Colon (tissue), 2 donors: ENCODE data around the gene SLC24A3.

Experiments used
- FAIRE-seq: peaks from 2 replicates; lab custom pipeline; 2012; peaks lifted over from hg19 to GRCh38; lab: Jason Lieb, UNC
- donor health status: control.
- donor health status: control.

The SLC24A3 gene

DNA sequence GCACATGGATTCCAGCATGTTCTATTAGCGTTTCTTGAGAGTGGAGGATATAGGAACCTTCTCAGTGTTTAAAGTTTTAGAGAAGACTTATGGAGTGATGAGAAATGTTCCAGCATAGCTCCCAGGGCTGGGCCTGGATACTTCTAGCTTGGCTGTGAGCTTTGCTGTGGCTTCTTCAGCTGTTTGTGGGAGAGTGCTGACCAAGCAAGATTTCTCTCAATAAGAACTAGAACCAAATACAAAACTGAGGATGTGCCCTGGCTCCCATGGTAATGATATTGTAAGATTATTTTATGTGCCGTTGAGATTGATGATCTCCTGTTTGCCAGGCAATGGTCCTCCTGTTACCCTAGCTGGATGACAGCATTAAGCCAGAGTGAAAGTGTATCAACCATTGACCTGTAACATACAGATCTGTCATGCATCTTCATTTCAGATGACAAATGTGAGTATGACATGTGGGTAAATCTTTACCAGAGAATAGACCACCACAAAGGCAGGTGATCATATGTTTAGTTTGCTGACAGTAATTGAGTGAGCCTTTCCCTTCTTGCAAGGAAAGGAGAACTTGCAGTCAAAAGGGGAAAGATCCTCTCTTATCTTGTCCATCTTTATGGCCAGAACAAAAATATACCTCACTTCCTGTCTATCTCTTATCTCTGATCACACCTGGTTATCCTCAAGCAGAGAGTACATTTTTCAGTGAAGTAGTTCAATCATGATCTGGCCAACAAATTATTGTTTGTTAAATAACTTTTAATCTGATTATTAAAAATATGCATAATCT, 180.1 kb downstream of the SLC24A3 start:
- no peak for FAIRE-seq

DNA sequence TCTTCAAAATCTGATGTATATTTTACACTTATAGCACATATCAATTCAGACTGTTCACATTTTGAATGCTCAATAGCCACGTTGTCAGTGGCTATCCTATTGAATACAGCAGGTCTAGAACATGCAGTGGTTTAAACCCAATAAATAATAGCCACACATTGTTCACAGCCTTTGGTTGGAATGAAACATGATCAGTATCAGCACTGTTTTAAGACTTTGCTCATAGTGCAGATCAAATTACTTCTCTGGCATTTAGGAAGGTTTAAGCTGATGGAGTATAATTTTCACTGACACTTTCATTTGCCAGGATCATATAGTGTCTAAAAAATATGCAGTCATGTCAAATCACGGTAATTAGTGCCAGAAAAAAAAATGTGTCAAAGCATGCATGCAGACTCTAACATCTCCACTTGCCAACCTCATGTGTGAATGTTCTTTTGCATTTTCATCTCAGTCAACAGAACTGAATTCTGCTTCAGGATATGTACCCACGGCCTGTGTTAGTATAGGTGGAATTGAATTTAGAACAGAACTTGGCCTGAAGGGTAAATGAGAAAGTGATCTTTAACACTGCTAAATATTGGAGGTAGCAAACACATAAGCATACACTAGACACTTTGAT, 184.1 kb downstream of the SLC24A3 start:
- FAIRE-seq: no peak

DNA sequence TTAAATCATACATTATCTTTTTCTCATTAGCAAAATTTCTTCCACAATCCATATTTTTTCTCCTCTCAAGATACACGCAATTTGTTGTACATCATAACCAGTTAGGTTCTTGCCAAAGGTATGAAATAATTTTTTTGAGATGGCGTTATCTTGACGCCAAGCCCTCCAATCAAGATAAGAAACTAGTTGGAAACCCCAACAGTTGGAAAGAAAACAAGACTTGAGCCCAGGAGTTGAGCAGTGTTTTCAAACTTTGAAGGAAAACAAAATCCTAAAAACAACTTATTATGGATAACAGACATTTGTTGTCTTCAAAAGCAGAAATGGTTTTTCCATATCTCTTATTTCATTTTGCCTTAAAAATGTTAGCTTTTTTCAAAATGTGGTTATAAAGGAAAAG, 184.8 kb downstream of the SLC24A3 start:
- FAIRE-seq: peak; percentile 31

DNA sequence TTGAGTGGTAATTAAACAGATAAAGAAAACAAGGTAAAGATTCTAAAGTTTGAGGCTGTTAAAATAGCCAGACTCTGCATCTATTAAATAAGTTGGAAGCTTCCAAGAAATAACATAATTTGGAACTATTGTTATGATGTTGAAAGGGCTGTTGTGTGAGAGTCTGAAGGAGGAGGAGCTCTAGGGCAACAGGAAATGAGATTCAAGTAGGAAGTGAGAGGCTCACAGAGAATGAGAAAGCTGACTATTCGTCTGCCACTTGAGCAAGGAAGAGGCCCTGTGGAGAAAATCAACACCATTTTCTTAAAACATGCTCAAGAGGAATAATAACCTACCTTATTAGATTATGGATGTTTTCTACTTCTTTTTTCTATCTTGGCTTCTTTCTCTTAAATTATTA, 185.2 kb downstream of the SLC24A3 start:
- FAIRE-seq: no peak

DNA sequence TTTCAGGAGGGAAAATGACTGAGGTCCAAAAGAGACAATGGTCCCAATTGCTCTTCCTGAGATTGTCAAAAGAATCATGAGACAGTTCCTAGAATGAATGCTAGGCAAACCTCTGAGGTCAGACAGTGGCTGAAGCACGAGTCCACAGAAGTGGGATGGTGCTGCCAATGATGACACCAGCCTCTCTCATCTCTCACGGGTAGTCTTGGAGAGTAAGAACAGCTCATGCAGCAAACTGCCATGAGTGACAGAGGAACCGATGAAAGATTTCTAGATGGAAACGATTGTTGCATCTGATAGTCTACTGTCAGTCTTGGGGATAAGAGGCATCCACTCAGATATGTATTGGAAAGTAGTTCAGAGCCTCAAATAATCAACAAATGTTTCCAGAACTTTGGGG, 188.7 kb downstream of the SLC24A3 start:
- no peak for FAIRE-seq

DNA sequence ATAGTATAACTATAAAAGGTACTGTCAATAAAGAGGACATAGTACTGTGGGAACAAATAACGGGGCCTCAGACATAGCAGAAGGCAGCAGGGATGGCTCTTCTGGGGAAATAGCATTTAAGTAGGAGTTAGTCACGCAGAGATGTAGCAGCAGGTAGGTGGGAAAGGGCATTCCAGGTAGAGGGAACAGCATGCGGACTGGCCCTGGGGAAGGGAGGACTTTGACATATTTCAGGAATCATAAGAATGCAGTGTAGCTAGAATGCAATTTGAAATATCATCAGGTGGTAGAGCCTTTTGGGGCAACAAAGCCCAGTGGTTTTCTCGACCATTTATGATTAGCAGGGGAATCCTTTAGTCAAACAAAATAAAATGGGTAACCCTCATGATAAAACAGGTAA, 191.1 kb downstream of the SLC24A3 start:
- no peak for FAIRE-seq

DNA sequence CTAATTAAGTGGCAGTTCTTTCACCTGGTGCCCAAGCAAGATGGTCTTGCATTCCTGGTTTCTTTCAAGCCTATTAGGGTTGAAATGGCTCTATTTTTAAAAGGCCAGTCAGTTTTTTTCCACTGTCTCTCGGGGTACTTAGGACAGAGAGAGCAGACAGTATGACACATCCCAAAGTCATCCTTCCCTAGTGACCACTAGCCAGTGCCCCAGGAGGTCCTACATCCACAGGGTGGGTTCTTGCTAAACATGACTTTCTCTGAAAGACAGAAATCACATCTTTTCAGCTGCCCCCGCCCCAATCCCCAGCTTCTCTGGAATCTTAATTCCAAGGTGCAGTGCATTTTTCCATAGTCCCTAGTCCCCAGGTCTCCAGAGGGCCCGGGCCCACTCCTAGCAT, 192.4 kb downstream of the SLC24A3 start:
- FAIRE-seq: no peak

DNA sequence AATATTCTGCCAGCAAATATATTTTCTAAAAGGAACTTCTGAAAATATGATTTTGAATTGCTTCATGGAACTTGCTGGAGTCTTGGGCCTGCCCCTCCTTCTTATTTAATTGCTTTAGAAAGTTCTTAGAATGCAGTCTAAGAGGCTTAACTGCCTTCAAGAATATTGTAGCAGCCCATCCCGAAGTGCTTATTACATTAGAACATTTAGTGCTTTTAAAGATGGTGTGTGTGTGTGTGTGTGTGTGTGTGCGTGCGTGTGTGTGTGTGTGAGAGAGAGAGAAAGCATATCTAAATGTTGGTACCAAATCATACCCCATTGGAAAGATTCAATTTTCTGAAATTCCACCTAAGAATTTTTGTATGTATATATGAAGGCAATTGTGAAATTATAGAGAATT, 193.5 kb downstream of the SLC24A3 start:
- no peak for FAIRE-seq

DNA sequence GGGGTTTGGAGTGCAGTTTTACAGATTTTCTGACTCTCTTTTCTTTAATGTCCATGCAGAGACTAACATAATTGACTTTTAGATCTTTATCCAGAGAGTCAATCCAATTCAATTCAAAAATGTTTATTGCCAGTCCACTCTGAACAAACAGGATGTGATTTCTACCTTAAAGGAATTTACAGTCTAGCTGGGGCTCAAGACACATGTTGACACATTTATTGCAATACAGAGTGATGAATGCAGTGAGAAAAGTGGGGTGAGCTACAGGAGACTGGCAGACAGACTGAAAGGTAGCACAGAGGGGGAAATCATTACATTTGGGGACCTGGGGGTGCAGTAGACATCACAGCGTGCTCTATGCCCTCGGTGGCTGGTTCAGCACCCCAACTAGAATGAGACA, 193.9 kb downstream of the SLC24A3 start:
- FAIRE-seq: no peak

DNA sequence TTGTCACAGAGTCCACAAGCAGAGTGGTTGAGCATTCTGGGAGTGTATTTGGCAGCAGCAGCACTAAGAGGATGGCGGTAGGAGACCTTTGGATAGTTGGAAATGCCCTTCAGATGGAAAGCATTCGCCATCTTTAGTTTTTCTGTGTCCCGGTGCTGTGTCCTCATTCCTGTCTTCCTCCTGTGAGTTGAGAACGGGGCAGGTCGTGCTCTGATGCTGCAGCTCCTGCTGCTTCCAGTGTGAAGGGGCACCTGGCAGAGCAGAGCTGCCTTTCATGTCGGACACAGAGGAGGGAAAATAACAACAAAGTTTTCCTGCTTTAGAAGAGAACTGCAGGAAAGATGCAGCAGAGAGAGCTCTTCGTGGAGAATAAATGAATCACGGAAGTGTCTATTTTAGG, 194.8 kb downstream of the SLC24A3 start:
- no peak for FAIRE-seq

DNA sequence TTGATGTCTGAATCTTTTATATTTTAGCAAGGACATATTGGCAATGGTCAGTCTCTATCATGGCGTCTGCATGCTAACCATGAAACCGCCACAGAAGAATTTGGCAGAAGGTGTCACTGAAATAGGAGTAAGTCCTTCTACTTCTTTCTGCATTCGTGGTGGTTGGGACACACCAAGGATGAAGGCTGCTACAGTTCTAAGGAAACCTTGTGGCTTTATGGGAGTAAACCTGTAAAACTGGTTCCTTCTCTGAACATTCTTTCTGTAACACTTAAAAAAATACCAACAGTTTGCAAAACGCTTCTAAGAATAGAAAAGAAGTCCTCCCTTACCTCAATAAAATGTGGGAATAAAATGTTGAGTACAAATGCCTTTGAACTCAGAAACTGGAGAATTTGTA, 195.3 kb downstream of the SLC24A3 start:
- no peak for FAIRE-seq

DNA sequence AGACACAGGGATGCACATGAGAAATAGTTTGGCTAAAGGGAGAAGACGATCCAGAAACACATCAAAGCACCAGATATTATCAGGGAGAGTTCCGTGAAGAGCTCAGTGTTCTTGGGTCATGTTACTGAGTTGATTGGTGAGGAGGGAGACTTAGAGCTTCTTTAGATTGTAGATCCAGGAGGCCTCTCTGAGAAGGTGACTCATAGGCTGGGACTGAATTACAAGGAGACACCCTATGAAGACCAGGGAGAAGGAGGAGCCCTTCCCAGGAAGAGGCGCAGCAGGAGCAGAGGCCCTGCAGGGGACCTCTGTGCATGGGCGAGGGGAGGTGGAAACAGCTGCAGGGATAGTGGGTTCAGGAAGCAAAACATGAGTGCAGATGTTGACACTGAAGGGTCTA, 196.5 kb downstream of the SLC24A3 start:
- no peak for FAIRE-seq

DNA sequence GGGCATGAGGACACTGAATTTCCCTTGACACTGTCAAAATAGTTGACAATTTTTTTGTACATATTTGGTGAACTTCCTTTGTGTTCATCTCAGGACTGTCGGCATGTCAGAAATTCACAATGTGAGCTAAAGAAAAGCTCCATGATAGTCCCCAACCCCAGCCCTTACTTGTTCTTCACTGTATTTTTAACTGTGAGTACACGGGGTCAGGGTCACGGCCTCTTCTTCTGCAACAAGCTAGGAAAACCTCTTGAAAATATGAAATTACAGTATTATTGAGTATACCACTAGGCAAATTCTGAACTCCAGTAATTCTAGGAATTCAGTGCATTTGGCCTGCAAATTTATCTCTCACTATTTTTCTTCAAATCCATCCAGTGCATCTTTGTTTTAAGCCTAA, 199.4 kb downstream of the SLC24A3 start:
- FAIRE-seq: no peak

DNA sequence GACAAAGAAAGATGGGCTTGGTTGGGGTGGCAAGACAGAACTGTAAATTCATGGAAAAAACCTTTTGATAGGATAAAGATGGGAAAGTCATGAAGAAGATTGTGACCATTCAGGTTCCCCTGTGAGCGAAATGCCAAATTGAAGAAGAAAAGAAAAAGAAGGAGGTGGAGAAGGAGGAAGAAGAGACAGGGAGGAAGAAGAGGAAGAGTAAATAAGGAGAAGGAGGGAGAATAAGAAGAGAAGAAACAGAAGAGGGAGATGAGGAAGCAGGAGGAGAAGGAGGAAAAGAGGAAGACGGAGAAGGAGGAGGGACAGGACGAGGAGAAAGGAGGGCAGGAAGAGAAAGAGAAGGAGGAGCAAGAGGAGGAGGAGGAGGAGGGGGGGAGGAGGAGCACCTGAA, 199.8 kb downstream of the SLC24A3 start:
- FAIRE-seq: no peak

DNA sequence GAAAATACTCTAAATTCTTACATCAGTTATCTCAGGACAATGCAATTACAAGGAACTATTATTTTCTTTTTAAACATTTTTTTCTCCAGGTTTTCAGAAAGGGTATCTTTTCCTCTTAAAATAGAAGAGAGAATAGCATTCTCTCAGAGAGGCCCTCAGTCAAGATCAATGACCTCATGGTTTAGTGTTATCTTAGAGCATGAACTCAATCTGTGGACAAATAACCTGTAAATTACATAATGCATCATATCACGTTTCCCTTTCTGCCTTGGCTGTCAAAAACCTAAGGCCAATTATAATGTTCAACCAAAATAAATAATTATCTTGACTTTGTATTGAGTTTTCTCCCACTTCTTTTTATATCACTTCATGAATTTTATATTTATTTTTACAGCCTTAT, 202.2 kb downstream of the SLC24A3 start:
- FAIRE-seq: no peak

DNA sequence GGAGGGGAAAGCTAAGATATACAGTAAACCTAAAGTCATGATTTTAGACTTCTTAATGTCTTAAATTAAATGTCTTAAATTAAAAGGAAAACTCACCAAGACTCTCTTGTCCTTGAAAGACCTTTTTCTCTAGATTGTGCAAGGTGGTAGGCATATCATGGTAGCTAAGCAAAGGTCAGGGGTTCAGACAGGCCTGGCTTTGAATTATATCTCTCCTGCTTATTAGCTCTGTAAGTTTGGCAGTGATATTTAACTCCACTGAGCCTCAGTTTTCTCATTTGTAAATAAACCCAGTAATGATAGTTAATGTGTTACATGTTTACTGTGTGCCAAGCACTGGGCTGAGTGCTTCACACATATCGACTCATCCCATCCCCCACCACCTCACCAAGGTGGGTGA, 203.3 kb downstream of the SLC24A3 start:
- no peak for FAIRE-seq

DNA sequence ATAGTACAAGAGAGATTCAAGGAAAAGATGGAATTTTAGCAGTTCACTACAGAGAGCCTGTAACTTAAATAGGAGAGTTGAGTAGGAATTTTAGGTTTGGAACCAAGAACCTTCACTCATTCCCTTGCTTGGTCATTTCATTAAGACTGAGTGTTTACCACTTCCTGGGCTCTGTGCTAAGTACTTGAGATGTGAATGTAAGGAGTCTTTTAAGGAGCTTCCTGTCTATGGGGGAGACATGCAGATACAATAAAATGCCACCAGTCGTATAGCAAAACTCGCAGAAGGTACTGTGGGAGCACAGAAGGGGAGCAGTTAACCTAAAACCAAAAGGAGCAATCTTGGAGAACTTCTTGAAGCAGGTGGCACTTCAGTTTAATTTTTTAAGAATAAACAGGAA, 204.2 kb downstream of the SLC24A3 start:
- FAIRE-seq: no peak

DNA sequence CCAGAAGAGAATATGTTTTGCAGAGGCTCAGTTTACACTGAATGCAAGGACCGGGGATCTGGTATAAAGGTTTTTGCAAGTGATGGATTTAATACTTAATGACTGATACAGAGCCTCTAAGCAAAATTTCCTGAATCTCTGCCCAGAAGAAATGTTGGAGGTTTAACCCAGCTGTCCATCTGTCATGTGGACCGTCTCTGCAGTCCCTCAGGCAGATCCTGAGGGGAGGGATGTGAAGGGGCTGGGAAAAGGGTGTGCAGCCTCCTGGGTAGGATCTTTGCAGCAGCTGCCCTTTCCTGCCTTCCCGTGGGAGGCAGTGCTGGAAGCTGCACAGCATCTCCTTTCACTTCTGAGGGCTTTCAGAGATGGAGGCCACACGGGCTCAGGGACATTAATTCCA, 207.0 kb downstream of the SLC24A3 start:
- FAIRE-seq: no peak

DNA sequence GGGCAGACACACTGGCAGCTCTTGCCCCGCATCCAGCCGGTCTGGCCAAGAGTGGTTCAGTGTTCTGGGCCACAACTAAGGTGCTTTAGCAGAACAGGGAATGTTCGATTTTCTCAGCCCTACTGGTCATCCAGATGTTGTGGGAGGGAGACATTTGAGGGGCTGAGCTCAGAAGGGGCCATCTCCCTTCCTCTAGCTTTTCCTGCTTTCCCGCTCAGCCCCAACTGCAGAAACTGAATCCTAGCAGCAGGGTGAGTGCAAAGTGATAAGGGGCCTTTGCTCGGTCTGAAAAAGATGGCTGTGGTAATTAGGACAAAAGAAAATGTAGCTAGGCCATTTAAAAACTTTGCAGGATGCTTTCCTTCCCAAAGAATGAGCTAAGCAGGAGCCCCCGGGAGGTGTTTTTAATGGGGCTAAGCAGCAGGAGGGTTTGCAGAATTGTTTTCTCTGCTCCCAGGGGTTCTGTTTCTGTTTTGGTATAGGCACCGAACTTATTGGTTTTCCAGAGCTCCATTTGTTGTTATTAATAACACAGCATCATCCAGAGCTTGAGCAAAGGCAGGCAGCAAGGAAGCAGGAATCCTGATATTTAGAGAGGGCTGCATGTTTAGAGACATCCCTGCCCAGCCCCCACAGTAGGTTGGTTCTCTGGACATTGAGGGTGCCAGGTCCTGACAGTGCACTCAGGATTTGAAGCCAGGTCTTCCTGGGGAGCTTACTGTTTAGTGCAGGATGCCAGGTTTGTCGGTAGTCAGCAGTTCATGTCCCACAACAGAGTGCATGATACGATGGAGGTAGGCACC, 210.9 kb downstream of the SLC24A3 start:
- FAIRE-seq: no peak

DNA sequence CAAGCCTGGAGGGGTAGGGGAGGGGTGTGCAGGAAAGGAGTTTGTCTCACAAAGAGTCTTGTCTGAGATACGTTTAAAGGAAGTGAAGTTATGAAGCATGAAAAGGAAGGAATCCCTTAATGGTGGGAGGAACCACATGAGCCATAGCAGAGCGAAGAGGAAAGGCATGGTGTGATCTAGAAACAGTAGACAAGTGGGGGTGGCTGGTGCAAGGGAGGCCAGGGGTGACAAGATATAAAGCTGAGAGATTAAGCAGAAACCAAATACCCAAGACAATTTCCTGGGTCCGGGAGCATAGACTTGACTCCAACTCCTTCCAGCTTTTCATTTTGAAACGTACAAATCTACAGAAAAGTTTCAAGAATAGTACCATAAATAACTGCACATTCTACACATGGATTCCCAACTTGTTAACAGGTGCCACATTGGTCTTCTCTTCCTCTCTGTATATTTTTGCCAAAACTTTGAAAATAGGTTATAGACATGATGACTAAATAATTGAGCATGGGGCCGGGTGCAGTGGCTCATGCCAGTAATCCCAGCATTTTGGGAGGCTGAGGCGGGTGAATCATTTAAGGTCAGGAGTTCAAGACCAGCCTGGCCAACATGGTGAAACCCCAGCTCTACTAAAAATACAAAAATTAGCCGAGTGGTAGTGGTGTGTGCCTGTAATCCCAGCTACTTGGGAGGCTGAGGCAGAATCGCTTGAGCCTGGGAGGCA, 211.6 kb downstream of the SLC24A3 start:
- no peak for FAIRE-seq

DNA sequence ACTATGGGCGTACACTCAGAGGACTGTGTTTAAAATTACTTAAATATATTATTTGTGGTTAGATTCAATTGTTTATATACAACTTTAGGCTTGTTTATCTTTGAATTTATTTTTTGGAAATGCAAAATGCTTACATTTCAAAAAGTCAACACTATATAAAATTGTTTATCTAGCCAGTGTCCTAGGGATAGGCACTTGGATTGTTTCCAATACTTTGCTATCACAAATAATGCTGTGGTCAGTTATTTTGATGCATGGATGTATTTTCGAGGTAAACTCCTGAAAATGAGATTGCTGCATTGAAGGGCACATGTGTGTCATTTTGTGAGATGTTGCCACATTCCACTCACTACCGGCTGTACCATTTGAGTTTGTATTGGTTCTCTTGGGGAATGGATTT, 213.9 kb downstream of the SLC24A3 start:
- FAIRE-seq: no peak

DNA sequence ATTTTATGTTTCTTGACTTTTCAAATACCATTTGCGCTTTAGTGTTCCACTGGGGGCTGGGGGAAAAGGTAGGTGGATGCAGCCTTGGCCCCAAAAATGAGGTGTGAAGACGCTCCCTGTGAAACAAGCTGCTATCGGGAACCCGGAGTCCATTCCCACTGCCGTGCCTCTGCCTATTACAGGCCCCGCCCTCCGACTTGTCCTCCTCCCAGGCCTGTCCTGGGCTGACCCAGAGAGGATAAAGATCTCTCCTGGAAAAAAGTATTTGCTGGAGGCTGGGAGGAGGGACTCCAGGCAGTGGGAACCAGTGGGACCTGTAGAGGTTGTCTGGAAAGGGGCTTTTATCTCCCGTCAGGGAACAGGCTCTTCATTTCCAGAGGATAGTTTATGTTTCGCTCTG, 215.0 kb downstream of the SLC24A3 start:
- FAIRE-seq: no peak

DNA sequence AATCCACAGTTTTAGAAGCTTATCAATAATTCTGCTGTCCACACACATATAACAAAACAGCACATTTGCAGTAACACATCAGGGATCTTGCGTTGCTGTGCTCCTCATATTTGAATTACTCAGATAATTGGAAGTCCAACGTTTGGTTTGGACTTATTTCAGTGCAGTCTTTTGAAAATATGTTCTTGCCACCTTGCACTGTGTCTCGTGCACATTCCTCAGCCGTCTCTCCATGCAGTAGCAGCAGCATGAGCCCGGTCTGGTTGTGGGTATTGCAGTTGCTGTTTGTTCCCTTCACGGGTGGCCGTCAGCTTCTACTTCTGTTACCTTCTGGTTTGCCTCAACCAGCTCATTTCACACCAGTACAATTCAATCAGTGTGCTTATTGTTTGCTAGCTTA, 215.5 kb downstream of the SLC24A3 start:
- no peak for FAIRE-seq
